ENCODE results near the gene SLC20A1.

GRCh38 chr2:112656679-112657078, 10.9 kb downstream of the SLC20A1 start:
- no peak for TF ChIP-seq EZH2 (IDR thresholded peaks at IDR 0.05; ENCODE audit: low read depth)
- TF ChIP-seq, protein P1, sequence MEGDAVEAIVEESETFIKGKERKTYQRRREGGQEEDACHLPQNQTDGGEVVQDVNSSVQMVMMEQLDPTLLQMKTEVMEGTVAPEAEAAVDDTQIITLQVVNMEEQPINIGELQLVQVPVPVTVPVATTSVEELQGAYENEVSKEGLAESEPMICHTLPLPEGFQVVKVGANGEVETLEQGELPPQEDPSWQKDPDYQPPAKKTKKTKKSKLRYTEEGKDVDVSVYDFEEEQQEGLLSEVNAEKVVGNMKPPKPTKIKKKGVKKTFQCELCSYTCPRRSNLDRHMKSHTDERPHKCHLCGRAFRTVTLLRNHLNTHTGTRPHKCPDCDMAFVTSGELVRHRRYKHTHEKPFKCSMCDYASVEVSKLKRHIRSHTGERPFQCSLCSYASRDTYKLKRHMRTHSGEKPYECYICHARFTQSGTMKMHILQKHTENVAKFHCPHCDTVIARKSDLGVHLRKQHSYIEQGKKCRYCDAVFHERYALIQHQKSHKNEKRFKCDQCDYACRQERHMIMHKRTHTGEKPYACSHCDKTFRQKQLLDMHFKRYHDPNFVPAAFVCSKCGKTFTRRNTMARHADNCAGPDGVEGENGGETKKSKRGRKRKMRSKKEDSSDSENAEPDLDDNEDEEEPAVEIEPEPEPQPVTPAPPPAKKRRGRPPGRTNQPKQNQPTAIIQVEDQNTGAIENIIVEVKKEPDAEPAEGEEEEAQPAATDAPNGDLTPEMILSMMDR (conservative IDR thresholded peaks at IDR 0.05), result no peak
